ENCODE measurements around the gene TRABD2B.

Gene TRABD2B

GRCh38 chr1:47808612-47809011 lies 188.6 kb downstream of the TRABD2B start:
- TF ChIP-seq CREB1 (IDR thresholded peaks at IDR 0.05; ENCODE audit: low read depth), result no peak
- peak; percentile 65 for TF ChIP-seq REST (IDR thresholded peaks at IDR 0.05; ENCODE audit: low read depth)

- TF ChIP-seq TAF1 (IDR thresholded peaks at IDR 0.05; ENCODE audit: low read depth), result no peak
- TF ChIP-seq TEAD4 (IDR thresholded peaks at IDR 0.05), result no peak
- TF ChIP-seq CEBPB (IDR thresholded peaks at IDR 0.05), result no peak
- no peak for TF ChIP-seq EGR1 (IDR thresholded peaks at IDR 0.05)
- TF ChIP-seq USF1 (IDR thresholded peaks at IDR 0.05), result no peak
- TF ChIP-seq EP300 (IDR thresholded peaks at IDR 0.05; ENCODE audit: borderline replicate concordance), result no peak
- no peak for TF ChIP-seq FOXM1 (IDR thresholded peaks at IDR 0.05; ENCODE audit: borderline replicate concordance, low read depth)
- no peak for TF ChIP-seq YY1 (IDR thresholded peaks at IDR 0.05; ENCODE audit: low read depth)
- TF ChIP-seq NFIC (IDR thresholded peaks at IDR 0.05), result no peak
- no peak for TF ChIP-seq REST (IDR thresholded peaks at IDR 0.05; ENCODE audit: low read depth)
- TF ChIP-seq RAD21 (IDR thresholded peaks at IDR 0.05; ENCODE audit: low read depth), result no peak
- TF ChIP-seq ZBTB7A (IDR thresholded peaks at IDR 0.05; ENCODE audit: low read depth), result no peak
- TF ChIP-seq TCF12 (IDR thresholded peaks at IDR 0.05; ENCODE audit: low read depth), result no peak
- no peak for TF ChIP-seq MAX (IDR thresholded peaks at IDR 0.05)
- no peak for TF ChIP-seq CREB1 (IDR thresholded peaks at IDR 0.05; ENCODE audit: low read depth)
Measured at GRCh38 chr1:47805921-47806361, 191.2 kb downstream of the TRABD2B start.

- TF ChIP-seq MAX (IDR thresholded peaks at IDR 0.05), result no peak
- no peak for TF ChIP-seq CREB1 (IDR thresholded peaks at IDR 0.05; ENCODE audit: low read depth)
- no peak for TF ChIP-seq EGR1 (IDR thresholded peaks at IDR 0.05)
- TF ChIP-seq NFIC (IDR thresholded peaks at IDR 0.05), result no peak
- no peak for TF ChIP-seq TEAD4 (IDR thresholded peaks at IDR 0.05)
- no peak for TF ChIP-seq RAD21 (IDR thresholded peaks at IDR 0.05; ENCODE audit: low read depth)
- TF ChIP-seq FOXM1 (IDR thresholded peaks at IDR 0.05; ENCODE audit: borderline replicate concordance, low read depth), result no peak
- no peak for TF ChIP-seq TAF1 (IDR thresholded peaks at IDR 0.05; ENCODE audit: low read depth)
- no peak for TF ChIP-seq ZBTB7A (IDR thresholded peaks at IDR 0.05; ENCODE audit: low read depth)
- no peak for TF ChIP-seq CEBPB (IDR thresholded peaks at IDR 0.05)
- TF ChIP-seq USF1 (IDR thresholded peaks at IDR 0.05), result no peak
- no peak for TF ChIP-seq EP300 (IDR thresholded peaks at IDR 0.05; ENCODE audit: borderline replicate concordance)
- no peak for TF ChIP-seq REST (IDR thresholded peaks at IDR 0.05; ENCODE audit: low read depth)
- TF ChIP-seq TCF12 (IDR thresholded peaks at IDR 0.05; ENCODE audit: low read depth), result no peak
- no peak for TF ChIP-seq YY1 (IDR thresholded peaks at IDR 0.05; ENCODE audit: low read depth)
Measured at GRCh38 chr1:47805018-47805417, 192.2 kb downstream of the TRABD2B start.

- no peak for TF ChIP-seq TCF12 (IDR thresholded peaks at IDR 0.05; ENCODE audit: low read depth)
- no peak for TF ChIP-seq TEAD4 (IDR thresholded peaks at IDR 0.05)
- no peak for TF ChIP-seq NFIC (IDR thresholded peaks at IDR 0.05)
- TF ChIP-seq EGR1 (IDR thresholded peaks at IDR 0.05), result no peak
- TF ChIP-seq FOXM1 (IDR thresholded peaks at IDR 0.05; ENCODE audit: borderline replicate concordance, low read depth), result no peak
- no peak for TF ChIP-seq RAD21 (IDR thresholded peaks at IDR 0.05; ENCODE audit: low read depth)
Measured at GRCh38 chr1:47803815-47804501, 193.2 kb downstream of the TRABD2B start.
